ENCODE data around the gene CPAMD8. TPM values are rescaled to one million over a fixed set of nuclear protein-coding genes. Genes with fewer than 3 reads are reported as not detected.

The CPAMD8 gene
- total RNA-seq, 1 experiment from 2014 or later = 0.20 TPM

GRCh38 chr19:16872728-16873127 lies 153.9 kb downstream of the CPAMD8 start:
- H3K36me3 ChIP-seq (ENCODE audit: control insufficient read depth in 1 of 2, insufficient read depth in 2 of 2, low read length in 2 of 2) = peaks cover 6 to 21% of the 10 kb centered on the region in 2 experiments; a peak in 3 of 4 replicates
- peaks cover 19% of the 10 kb centered on the region for H3K79me2 ChIP-seq (ENCODE audit: insufficient read depth, low read length)
- no peak for TF ChIP-seq EZH2 (IDR thresholded peaks at IDR 0.05)
- TF ChIP-seq, protein P1, sequence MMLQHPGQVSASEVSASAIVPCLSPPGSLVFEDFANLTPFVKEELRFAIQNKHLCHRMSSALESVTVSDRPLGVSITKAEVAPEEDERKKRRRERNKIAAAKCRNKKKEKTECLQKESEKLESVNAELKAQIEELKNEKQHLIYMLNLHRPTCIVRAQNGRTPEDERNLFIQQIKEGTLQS (IDR thresholded peaks at IDR 0.05) = no peak
- no peak for TF ChIP-seq POLR2AphosphoS5 (IDR thresholded peaks at IDR 0.05; ENCODE audit: low read depth, low read length)
- TF ChIP-seq SP1 (IDR thresholded peaks at IDR 0.05; ENCODE audit: low read depth) = no peak
- no peak for TF ChIP-seq ZFX (IDR thresholded peaks at IDR 0.05)
- TF ChIP-seq ZNF274 (IDR thresholded peaks at IDR 0.05; ENCODE audit: low read depth, low read length) = no peak
- TF ChIP-seq, protein P2, sequence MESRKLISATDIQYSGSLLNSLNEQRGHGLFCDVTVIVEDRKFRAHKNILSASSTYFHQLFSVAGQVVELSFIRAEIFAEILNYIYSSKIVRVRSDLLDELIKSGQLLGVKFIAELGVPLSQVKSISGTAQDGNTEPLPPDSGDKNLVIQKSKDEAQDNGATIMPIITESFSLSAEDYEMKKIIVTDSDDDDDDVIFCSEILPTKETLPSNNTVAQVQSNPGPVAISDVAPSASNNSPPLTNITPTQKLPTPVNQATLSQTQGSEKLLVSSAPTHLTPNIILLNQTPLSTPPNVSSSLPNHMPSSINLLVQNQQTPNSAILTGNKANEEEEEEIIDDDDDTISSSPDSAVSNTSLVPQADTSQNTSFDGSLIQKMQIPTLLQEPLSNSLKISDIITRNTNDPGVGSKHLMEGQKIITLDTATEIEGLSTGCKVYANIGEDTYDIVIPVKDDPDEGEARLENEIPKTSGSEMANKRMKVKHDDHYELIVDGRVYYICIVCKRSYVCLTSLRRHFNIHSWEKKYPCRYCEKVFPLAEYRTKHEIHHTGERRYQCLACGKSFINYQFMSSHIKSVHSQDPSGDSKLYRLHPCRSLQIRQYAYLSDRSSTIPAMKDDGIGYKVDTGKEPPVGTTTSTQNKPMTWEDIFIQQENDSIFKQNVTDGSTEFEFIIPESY (IDR thresholded peaks at IDR 0.05; ENCODE audit: extremely low read depth, insufficient replicate concordance, low read length) = no peak
- no peak for TF ChIP-seq EGR1 (IDR thresholded peaks at IDR 0.05; ENCODE audit: low read depth)
- TF ChIP-seq, protein P3, sequence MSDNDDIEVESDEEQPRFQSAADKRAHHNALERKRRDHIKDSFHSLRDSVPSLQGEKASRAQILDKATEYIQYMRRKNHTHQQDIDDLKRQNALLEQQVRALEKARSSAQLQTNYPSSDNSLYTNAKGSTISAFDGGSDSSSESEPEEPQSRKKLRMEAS (IDR thresholded peaks at IDR 0.05) = no peak
- TF ChIP-seq POLR2A (IDR thresholded peaks at IDR 0.05; ENCODE audit: borderline replicate concordance, extremely low read depth, insufficient read depth, insufficient read length) = no peak
- no peak for TF ChIP-seq TCF7L2 (IDR thresholded peaks at IDR 0.05; ENCODE audit: borderline replicate concordance, extremely low read depth, insufficient read depth, insufficient read length)
- TF ChIP-seq FOSL1 (IDR thresholded peaks at IDR 0.05; ENCODE audit: low read depth) = no peak
- TF ChIP-seq ELF1 (IDR thresholded peaks at IDR 0.05; ENCODE audit: borderline replicate concordance, low read depth) = no peak
- no peak for TF ChIP-seq SIN3A (IDR thresholded peaks at IDR 0.05; ENCODE audit: low read depth)
- TF ChIP-seq SRF (IDR thresholded peaks at IDR 0.05; ENCODE audit: low read depth) = no peak
- TF ChIP-seq JUND (IDR thresholded peaks at IDR 0.05) = no peak
- TF ChIP-seq EZH2phosphoT487 (IDR thresholded peaks at IDR 0.05; ENCODE audit: borderline replicate concordance) = no peak
- TF ChIP-seq CEBPB (IDR thresholded peaks at IDR 0.05; ENCODE audit: low read depth) = no peak
- TF ChIP-seq, protein P4, sequence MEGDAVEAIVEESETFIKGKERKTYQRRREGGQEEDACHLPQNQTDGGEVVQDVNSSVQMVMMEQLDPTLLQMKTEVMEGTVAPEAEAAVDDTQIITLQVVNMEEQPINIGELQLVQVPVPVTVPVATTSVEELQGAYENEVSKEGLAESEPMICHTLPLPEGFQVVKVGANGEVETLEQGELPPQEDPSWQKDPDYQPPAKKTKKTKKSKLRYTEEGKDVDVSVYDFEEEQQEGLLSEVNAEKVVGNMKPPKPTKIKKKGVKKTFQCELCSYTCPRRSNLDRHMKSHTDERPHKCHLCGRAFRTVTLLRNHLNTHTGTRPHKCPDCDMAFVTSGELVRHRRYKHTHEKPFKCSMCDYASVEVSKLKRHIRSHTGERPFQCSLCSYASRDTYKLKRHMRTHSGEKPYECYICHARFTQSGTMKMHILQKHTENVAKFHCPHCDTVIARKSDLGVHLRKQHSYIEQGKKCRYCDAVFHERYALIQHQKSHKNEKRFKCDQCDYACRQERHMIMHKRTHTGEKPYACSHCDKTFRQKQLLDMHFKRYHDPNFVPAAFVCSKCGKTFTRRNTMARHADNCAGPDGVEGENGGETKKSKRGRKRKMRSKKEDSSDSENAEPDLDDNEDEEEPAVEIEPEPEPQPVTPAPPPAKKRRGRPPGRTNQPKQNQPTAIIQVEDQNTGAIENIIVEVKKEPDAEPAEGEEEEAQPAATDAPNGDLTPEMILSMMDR (IDR thresholded peaks at IDR 0.05 in 2 of 3, conservative IDR thresholded peaks at IDR 0.05 in 1 of 3; ENCODE audit: borderline replicate concordance in 1 of 3, insufficient read depth in 1 of 3, low read depth in 2 of 3, low read length in 2 of 3) = no peak
- TF ChIP-seq YY1 (IDR thresholded peaks at IDR 0.05; ENCODE audit: extremely low read depth, insufficient replicate concordance, low read depth, low read length) = no peak
- H3K27ac ChIP-seq (ENCODE audit: low read depth, low read length) = no peak overlapping the region
- ChIA-PET RAD21 (ENCODE audit: low non-redundant PET in 1 of 2, low total read pairs in 2 of 2, uncharacterized antibody in 2 of 2, unreplicated experiment in 2 of 2) (no interaction called here), CTCF (no interaction called here), POLR2A (no interaction called here)
- no peak overlapping the region for H3K9ac ChIP-seq (ENCODE audit: low read length)
- H3K4me1 ChIP-seq (ENCODE audit: control insufficient read depth in 1 of 2, insufficient read depth in 2 of 2, low read length in 2 of 2) = no peaks in the 10 kb centered on the region
- DNase-seq (ENCODE audit: low read depth, low spot score) (no peak), ATAC-seq (no peak)
- intact Hi-C loops (cut with micrococcal nuclease) = loop anchor here (1.0 kb wide), 1 partner anchor 48 kb away; no protein-coding TSS in a partner anchor
- H3K4me3 ChIP-seq (replicated peaks in 1 of 2; ENCODE audit: low read depth in 1 of 2, low read length in 2 of 2) = no peak overlapping the region
- H2AFZ ChIP-seq (ENCODE audit: low read depth, low read length, poor library complexity, severe bottlenecking) = no peak overlapping the region
- H3K27me3 ChIP-seq (ENCODE audit: insufficient read depth, low read length) = no peaks in the 10 kb centered on the region
- H4K20me1 ChIP-seq (ENCODE audit: insufficient read depth) = no peaks in the 10 kb centered on the region
- no peaks in the 10 kb centered on the region for H3K9me3 ChIP-seq (ENCODE audit: control insufficient read depth in 1 of 2, insufficient read depth in 1 of 2, low read depth in 1 of 2, low read length in 2 of 2)
- BruUV-seq (replicated peaks) = no TSS peak
- no peaks in the 10 kb centered on the region for H3K9me2 ChIP-seq (ENCODE audit: insufficient read depth)
- H3K4me2 ChIP-seq (ENCODE audit: low read length) = no peak overlapping the region
